GM18873 (cell line): ENCODE data around the gene CRB3.

ENCODE experiments used
- ATAC-seq: cut with Tn5 transposase; IDR thresholded peaks from one replicate; pipeline ENCODE4 v1.9.1; 2021; ENCODE audit warnings: mild to moderate bottlenecking, moderate library complexity, moderate number of reproducible peaks; ENCODE audit not compliant: unreplicated experiment, low FRiP score

The CRB3 gene

DNA sequence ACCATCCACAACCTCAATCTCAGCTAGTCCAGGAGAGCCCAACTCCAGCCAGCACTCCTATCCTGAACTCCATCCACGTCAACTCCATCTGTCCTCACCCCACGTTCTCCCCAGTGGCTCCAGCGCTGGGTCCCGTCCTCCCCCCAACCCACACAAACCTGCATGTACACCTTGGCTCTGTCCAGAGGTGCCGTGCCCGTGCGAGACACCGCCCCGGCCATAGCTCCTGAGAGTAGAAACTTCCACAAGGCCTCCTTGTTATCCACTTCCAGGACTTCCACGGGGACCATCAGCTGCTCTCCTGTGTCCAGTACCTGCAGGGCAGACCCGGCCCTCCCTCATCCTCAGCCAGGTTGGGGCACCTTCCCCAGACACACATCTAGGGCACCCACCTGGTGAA is 32.2 kb upstream of the CRB3 start:
- ATAC-seq, result no peak

DNA sequence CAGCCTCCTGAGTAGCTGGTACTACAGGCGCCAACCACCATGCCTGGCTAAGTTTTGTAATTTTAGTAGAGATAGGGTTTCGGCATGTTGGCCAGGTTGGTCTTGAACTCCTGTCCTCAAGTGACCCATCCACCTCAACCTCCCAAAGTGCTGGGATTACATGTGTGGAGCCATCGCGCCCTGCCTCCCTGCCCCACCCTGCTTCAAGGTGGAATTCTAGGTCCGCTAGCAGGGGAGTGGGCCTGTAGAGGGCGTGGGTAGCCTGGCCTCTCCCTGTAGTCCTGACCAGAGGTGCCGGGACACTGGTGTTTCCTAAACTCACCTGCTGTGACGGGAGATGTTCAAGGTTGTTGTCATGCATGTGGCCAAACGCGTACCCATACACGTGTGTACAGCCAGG is 30.9 kb upstream of the CRB3 start:
- no peak for ATAC-seq

DNA sequence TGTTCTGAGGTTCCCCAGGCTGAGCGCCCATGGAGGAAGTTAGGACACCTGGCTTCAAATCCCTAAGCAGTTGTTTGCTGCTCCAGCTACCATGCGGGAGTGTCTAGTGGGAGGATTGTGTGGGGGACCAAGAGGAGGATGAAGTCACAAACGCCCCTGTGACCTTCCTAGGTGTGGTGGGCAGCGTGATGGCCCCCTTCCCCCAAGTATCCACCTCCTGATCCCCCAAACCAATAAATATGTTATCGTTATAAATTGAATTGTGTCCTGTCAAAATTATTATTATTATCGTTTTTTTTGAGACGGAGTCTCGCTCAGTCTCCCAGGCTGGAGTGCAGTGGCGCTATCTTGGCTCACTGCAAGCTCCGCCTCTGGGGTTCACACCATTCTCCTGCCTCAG is 30.4 kb upstream of the CRB3 start, which contains the start of gene SLC25A41:
Gene SLC25A41 (minus strand): TSS at position 101 of the 400 bp plus-strand sequence. CDS start 70 bp downstream, at position 31.
- no peak for ATAC-seq

DNA sequence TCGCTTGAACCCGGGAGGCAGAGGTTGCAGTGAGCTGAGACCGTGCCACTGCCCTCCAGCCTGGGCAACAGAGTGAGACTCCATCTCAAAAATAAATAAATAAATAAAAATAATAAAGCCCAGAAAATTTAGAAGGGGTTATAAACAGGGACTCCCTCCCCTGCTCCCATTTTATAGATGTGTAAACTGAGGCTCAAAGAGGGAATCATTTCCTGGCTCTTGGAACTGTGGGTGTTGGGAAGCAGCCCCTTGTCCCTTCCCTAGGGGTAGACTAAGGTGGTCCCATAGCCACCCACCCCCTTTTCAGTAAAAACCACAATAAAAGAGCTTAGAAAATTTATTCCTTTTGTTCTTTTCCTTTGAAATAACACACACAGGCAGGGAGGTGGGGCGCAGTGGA is 24.3 kb upstream of the CRB3 start:
- no peak for ATAC-seq

- no peak for ATAC-seq
Observed at GRCh38 chr19:6440905-6441304, 23.2 kb upstream of the CRB3 start.

GRCh38 chr19:6442087-6442688 is 21.9 kb upstream of the CRB3 start:
- ATAC-seq, result no peak

DNA sequence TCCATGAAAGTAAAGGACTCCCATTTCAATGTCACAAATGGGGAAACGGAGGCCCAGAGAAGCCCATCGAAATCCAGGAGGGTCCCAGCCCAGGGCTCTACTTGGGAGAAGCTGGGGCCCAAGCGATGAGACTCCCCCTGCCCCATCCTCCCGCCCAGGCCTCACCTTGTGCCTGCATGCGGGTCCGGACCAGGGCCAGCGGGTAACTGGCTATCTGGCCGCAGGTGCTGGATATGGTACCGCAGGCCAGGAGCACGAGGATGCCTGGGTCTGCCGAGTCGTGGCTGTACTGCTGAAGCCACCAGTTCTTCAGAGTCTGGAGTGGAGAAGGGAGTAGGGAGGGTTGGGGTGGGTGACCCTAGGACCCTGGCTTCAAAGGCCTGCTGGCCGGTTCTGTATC is 20.1 kb upstream of the CRB3 start:
- ATAC-seq, result no peak

- ATAC-seq, result no peak
Observed at GRCh38 chr19:6446452-6446851, 17.6 kb upstream of the CRB3 start.

DNA sequence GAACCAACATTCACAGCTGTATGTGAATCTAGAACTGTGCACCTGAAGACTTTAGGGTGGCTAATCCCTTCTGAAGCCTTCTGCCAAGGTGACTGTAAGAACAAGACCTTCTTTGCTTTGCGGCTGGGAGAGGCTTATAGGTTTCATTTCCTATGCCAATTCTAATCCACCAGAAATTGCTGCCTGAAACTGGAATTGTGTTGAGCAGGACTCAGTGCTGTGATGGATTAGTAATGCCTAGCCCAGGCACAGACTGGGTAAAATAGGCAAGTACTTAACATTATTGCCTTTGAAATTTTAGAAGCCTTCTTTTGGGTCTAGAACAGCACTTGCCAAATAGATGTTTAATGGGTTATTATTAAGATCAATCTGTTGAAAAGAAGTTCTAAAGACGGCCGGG is 16.0 kb upstream of the CRB3 start:
- ATAC-seq, result no peak

GRCh38 chr19:6450166-6450565 is 13.9 kb upstream of the CRB3 start:
- ATAC-seq, result no peak

DNA sequence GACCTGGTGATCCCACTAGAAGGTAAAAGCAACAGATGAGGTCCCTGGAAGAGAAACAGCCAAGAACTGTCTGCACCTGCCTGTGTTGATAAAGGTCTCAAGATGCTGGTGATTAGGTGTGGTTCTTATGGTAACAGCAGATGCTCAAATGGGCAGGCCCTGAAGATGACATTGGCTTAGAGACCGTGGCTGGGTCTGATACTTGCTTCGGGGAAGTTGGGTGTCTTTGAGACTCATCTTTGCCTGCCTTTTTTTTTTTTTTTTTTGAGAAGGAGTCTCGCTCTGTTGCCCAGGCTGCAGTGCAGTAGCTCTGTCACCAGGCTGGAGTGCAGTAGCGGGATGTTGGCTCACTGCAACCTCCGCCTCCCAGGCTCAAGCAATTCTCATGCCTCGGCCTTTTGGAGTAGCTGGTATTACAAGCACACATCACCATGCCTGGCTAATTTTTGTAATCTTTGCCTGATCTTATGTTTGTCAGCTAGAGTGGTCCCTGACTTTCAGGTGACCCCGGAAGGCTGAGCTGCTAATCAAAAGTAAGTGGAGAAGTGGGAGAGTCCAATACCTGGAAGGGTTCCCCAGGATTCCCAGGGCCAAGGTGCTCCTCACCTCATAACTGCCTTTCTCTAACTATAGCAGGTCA is 12.4 kb upstream of the CRB3 start:
- ATAC-seq, result no peak

DNA sequence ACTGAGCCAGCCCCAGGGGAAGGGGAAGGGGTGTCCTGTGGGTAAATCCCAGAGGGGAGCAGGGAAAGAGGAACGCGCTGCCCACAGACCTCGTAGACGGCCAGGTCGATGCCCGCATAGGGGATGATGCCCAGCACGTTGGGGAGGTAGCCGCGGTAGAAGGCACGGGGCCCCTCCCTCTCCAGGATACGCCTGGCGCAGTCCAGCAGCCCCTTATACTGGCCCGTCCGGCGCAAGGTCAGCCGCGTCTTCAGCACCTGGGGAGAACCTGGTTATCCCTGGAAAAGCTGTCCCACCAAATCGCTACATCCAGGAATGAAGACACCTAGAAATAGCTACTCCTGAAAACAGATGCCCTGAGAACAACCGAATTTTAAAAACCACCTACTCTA is 11.9 kb upstream of the CRB3 start:
- no peak for ATAC-seq

DNA sequence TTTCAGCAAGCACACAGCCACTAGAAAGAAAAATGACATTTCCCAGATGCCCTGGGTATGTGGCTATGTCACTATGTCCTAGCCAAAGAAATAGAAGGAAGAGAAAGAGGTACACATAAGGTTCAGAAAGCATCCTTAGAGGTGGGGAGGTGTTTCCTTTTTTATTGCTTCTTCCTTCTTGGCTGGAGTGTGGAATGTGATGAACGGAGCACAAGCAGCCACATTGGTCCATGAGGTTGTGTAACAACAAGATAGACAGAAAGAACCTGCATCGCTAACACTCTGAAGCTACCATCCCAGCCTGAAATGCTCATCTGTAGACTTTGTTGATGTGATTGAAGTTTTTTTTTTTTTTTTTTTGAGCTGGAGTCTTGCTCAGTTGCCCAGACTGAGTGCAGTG is 11.2 kb upstream of the CRB3 start:
- no peak for ATAC-seq

GRCh38 chr19:6453951-6454565 is 10.0 kb upstream of the CRB3 start:
- no peak for ATAC-seq

DNA sequence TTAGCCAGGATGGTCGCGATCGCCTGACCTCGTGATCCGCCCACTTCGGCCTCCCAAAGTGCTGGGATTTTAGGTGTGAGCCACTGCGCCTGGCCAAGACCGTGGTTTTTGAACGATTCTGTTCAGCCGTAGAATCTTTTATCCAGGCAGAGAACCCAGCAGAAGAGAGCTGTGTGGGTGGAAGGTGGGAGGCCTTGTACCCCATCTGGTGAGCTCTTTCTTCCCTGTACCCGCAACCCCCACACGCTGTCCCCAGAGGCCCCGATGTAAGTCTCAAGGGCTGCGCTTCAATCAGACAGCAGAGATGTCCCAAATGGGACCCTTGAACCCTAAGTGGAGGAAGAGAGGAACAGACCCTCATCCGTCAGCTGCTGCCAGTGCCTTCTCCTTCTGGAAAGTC is 8.1 kb upstream of the CRB3 start:
- no peak for ATAC-seq

- no peak for ATAC-seq
Observed at GRCh38 chr19:6457958-6458694, 5.9 kb upstream of the CRB3 start.

- ATAC-seq, result no peak
Observed at GRCh38 chr19:6458695-6459261, 5.3 kb upstream of the CRB3 start.

- peak; percentile 3 for ATAC-seq
Observed at GRCh38 chr19:6459262-6460098, 4.6 kb upstream of the CRB3 start, which contains the start of gene SLC25A23. Gene SLC25A23, minus strand, starts transcription at chr19:6459792. Its CDS starts 164 bp downstream, at chr19:6459628.

DNA sequence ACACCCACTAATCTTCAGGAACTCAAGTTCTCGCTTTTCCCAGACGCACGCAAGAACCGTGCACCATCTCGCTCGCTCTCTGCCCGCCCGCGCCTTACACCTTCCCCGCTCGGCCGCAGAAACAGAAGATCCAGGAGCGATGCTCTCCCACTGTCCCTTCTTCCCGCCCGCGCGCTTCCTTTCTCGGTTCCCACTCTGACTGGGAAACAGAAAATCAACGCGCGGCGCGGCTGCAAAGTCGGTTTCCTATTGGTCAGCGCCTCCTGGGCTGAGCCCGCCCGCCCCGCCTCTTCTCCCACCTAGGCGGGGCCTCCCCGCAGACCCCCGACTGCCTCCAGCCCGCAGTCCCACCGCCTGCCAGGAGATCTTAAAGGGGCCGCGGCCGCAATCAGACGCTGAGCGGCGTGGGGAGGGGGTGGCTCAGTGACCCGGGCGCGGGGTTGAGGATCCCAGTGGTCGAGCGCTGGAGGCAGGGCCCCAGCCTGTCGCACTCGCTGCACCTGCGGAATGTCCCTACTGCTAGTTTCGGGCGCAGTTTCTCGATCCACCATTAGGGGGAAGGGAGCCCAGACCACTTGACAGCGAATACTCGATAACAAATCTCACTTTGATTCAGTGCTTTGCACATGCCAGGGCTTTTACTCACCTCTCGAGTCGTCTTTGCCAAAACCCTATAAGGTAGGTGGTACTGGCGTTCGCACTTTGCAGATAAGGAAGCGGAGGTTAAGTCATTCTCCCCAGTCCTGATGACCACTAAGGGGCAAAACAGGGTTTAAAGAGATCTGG is 3.8 kb upstream of the CRB3 start:
- peak; percentile 70 for ATAC-seq
